Stimulated activated CD8-positive, alpha-beta memory T cell treated with anti-CD3 and anti-CD28 coated beads, Interleukin-4, amount 100 ng/mL, for 1 hour (primary cell): ENCODE data around the gene RAPGEF4.
"Not testable (repeated sequence)": the region's sequence is repeated elsewhere in the genome, so short reads cannot be mapped to it uniquely, and the experiment has no call there.

Source experiments
- DNase-seq, 2 donors: peaks; one replicate each; pipeline ENCODE4 v3.0.0-alpha.2; 2020; ENCODE audit warnings: low read depth in 2 of 2, low spot score in 1 of 2

The RAPGEF4 gene

DNA sequence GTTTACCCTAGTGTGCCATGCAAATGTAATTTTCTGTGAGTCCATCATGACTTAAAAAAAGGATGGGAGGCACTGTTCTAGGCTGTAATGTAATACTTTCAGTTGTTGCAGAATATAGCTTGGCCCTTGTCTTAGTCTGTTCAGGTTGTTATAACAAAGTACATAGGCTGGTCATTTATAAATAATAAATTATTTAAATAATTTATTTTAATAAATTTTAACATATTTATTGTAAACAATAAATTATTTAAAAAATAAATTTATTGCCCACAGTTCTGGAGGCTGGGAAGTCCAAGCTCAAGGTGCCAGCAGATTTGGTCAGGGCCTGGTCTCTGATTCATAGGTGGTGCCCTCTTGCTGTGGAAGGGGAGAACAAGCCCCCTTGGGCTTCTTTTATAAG, 35.2 kb downstream of the RAPGEF4 start:
- no peak for DNase-seq

GRCh38 chr2:172772633-172773032, 37.0 kb downstream of the RAPGEF4 start:
- no peak for DNase-seq

DNA sequence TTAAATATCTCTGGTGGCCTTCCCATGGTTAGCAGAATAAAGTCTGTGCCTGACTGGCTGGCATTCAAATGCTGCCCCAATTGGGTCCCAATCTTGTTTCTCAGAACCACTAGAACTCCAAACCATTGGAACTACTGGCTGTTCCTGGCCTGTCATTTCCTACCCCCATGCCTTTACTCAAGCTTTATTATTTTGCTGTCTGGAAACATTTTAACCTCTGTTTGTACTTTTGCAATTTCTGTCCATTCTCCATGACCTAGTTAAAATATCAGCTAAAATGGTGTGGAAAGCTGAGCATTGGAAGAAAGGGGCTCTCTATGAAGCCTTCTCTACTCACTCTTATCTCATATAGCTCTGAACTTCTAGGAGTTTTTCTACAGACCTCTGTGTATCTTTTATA, 38.7 kb downstream of the RAPGEF4 start:
- DNase-seq: no peak

DNA sequence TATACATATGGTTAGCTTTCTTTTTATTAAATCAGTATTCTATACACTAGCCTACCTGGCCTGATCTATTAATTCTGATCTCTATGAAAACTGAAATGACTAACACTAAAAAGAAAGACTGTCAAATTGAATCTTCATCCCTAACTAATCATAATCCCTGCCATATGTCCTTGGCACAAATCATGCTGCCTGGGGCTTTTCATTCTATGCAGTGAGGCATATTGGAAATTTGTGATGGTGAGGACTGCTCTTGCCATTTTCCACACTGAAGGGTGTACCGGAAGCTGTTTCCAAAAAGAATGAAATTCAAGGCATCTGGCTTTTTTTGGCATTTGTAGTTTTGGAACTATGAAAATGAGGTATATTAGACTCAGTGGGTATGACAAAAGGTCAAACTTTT, 39.7 kb downstream of the RAPGEF4 start:
- DNase-seq: no peak

DNA sequence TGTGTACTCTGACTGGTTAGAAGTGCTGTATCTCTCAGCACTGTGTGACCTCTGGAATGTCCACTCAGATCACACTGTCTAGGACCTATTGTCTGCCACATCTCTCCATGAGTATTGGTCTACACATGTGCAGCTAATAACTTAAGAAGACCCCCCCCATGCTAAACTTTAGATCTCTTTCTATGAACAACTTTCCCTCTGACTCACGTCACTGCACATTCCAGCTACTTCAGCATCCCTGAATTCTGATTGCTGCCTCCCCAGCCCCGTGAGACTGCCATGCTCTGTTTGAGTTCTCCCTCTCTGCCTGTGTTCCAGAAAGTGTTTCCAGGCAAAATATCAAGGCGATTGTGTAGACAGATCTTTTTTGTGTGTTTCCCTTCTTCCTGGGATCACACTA, 41.8 kb downstream of the RAPGEF4 start:
- no peak for DNase-seq

- DNase-seq: no peak
These were observed 47.0 kb downstream of the RAPGEF4 start for GRCh38 chr2:172782506-172783164.

- DNase-seq: no peak
These were observed 47.7 kb downstream of the RAPGEF4 start for GRCh38 chr2:172783165-172783898.

DNA sequence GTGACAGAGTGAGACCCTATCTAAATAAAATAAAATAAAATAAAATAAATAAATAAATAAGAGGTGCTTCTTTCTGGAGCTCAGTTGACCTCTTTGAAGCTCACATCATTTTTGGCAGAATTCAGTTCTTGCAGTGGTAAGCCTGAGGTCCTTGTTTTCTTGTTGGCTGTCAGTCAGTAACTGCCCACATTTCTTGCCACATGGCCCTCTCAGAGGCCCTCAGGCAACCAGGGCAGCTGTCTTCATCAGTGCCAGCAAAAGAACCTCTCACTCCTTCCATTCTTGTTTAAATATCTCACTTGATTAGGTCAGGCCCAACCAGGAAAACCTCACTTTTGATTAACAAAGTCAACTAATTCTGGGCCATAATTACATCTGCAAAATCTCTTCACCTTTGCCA, 53.2 kb downstream of the RAPGEF4 start:
- DNase-seq: no peak

DNA sequence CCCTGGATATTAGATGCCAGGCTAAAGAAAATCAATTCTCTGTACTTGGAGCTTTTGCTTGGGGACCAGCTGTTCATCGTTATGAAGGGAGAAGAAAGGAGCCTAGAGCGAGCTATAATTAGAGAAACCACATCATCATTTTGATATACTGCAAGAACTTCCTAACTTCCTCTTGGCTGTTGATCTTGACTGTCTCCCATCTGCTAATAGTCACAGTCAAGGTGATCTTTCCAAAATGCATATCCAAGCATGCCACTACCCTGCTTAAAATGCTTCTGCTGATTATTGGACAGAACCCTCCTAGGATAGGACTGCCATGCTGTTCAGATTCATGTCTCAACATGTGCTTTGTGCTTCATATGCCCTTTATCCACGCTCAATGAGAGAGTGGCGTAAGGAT, 54.8 kb downstream of the RAPGEF4 start:
- DNase-seq: no peak

DNA sequence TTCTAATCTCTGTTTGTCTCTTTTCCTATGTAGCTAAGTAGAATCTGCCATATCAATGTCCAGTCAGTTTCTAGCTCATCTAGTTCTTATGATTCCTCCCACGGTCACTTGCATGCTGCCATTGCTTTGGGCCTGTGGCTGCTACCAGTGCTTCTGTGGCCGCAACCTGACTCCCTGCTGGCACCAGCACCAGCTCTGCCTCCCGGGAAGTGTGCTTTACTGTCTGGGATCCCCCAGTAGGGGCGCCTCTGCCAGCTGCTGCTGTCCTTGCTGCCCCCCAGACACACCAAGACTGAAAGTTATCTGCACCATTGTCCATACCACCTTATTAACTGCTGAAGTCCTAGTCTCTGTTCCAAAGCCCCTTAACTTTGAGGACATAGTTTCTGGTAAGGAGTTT, 56.3 kb downstream of the RAPGEF4 start:
- DNase-seq: no peak

GRCh38 chr2:172792711-172793110, 57.1 kb downstream of the RAPGEF4 start:
- no peak for DNase-seq

DNA sequence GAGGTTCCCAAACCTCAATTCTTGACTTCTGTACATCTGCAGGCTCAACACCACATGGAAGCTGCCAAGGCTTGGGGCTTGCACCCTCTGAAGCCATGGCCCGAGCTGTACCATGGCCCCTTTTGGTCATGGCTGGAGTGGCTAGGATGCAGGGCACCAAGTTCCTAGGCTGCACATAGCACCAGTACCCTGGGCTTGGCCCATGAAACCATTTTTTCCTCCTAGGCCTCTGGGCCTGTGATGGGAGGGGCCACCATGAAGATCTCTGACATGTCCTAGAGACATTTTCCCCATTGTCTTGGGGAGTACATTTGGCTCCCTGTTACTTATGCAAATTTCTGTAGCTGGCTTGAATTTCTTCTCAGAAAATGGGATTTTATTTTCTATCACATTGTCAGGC, 67.7 kb downstream of the RAPGEF4 start:
- not testable (repeated sequence) for DNase-seq

DNA sequence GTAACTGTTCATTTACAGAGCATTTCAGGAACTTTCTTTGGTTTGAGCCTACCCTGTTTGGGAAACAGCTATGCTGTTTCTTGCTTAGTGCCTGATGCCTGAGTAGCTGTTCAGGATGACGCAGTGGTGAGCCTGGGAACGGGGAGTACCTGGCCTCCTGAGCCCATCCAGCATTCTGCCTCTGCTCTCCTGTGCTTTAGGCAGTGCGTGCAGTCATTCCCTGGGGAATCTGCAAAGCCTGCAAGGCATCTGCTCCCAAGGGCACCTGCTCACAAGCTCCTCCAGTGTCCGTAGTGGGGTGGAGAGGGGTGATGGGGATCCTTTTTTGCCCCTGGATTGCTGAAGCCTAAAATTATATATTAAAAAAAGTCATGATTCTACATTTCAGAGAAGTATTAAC, 68.8 kb downstream of the RAPGEF4 start:
- no peak for DNase-seq

DNA sequence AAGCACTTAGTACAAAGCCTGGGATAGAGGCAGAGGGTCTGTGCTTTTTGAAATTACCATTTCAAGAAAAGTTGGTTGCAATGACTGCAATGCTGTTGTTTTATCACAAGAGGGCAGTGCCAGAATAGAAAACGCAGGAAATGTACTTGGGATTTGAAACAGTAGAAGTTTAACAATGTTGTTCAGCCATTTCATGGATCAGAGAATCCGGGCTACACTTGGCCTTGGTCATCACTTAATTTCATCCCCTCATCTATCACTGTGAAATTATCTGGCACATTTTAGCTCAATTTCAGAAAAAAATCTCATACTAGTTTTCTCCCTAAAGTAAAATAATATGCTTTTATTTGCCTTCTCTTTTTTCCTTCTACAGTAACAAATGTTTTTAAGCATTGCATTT, 70.8 kb downstream of the RAPGEF4 start:
- DNase-seq: no peak

- no peak for DNase-seq
These were observed 71.4 kb downstream of the RAPGEF4 start for GRCh38 chr2:172806996-172807395.

DNA sequence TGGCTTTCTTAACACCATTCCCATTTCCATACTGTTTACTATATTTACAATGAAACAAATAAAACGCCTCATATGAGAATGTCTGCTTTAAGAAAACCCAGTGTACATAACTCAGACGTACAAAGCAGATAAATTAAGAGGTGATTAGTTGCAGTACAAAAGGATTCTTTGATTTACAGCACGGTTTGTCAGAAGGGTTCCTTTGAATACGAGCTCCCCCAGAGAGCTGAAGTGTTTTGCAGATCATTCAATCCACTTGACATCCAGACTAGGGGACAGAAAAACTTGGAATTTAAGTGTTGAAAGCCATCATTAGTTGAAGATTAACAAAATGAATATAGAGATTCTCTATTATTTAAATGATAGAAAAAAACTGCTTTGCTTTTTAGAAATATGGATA, 72.5 kb downstream of the RAPGEF4 start:
- DNase-seq: no peak

DNA sequence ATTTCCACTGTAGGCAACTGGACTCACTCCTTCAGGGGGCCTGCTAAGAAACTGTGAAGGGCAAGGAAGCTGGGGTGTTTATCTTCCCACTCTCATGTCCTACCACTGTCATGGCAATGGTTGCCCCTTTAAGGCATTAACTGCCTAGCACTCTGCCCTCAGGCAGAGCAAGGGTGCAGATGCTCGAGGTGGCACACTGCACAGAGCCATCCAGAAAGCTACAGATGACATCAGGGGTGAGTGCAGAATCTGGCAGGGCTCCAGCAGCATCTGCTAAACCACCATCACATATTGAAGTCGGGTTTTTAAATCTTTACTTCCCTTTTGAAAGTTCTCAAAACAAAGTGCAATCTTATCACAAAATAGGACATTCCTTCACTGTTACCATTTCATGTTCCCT, 75.4 kb downstream of the RAPGEF4 start:
- no peak for DNase-seq

GRCh38 chr2:172812158-172812744, 76.6 kb downstream of the RAPGEF4 start:
- DNase-seq: no peak

GRCh38 chr2:172813314-172813888, 77.8 kb downstream of the RAPGEF4 start:
- no peak for DNase-seq

DNA sequence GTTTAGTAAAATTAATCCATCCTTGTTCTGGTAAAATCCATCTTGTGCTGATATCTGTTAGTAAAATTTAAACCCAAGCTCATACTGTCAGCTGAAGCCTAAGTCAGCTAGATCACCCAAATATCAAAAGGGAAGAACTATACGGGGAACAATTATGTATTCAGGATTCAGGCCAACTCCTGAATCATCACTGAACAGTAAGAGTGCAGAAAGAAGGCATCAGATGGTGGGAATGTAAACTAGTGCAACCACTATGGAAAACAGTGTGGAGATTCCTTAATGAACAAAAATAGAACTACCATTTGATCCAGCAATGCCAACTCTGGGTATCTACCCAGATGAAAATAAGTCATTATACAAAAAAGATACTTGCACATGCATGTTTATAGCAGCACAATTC, 81.8 kb downstream of the RAPGEF4 start:
- no peak for DNase-seq

DNA sequence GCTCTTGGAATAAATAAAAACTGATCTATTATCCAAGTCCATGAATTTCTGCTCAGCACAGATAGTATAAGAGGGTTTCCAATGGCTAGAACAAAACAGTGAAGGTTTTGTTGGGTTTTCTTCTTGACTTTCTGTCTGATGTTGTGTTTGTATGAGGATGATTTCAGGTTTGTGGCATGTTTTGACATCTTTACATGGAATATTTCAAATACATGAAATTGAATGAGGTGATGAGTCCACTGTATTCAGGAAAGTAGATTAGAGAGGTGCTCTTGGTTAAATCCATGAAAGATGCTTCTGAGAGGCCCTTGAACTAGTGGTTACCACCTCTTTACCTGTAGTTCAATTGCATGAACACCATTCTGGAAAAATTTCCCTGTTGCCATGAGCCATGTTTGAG, 84.3 kb downstream of the RAPGEF4 start:
- no peak for DNase-seq
